Smooth muscle cell (in vitro differentiated cells): ENCODE measurements around the gene ASPDH. TPM values are rescaled to one million over a fixed set of nuclear protein-coding genes. Genes with fewer than 3 reads are reported as not detected.

ENCODE experiments used
- DNase-seq: peaks from one replicate; lab custom pipeline; 2025; ENCODE audit not compliant: unreplicated experiment; lab: John Stamatoyannopoulos, UW
- H2AFZ ChIP-seq: fragments of 200-600 bp; sonication (generic); 2 replicates; pipeline ENCODE4 v1.6.0; 2016; ENCODE audit warnings: antibody characterized with exemption, low read depth, mild to moderate bottlenecking
- H3F3A ChIP-seq: fragments of 200-600 bp; sonication (generic); 2 replicates; pipeline ENCODE4 v1.6.0; 2017; ENCODE audit warnings: antibody characterized with exemption, low read depth
- H3K27ac ChIP-seq: fragments of 200-600 bp; sonication (generic); 2 replicates; pipeline ENCODE4 v1.5.1; 2016; ENCODE audit warnings: low read depth, mild to moderate bottlenecking
- H3K27me3 ChIP-seq: fragments of 200-600 bp; sonication (generic); 2 replicates; pipeline ENCODE4 v1.6.1; 2016; ENCODE audit warnings: low read depth, mild to moderate bottlenecking
- H3K36me3 ChIP-seq: fragments of 200-600 bp; sonication (generic); 2 replicates; pipeline ENCODE4 v1.5.1; 2016; ENCODE audit warnings: low read depth
- H3K4me1 ChIP-seq: fragments of 200-600 bp; sonication (generic); 2 replicates; pipeline ENCODE4 v1.5.1; 2016; ENCODE audit warnings: low read depth
- H3K4me2 ChIP-seq: fragments of 200-600 bp; sonication (generic); 2 replicates; pipeline ENCODE4 v1.6.0; 2016; ENCODE audit warnings: mild to moderate bottlenecking
- H3K4me3 ChIP-seq: fragments of 200-600 bp; sonication (generic); 2 replicates; pipeline ENCODE4 v1.5.1; 2016; ENCODE audit warnings: mild to moderate bottlenecking
- H3K79me2 ChIP-seq: fragments of 200-600 bp; sonication (generic); 2 replicates; pipeline ENCODE4 v1.6.0; 2016; ENCODE audit warnings: low read depth, mild to moderate bottlenecking
- H3K9ac ChIP-seq: fragments of 200-600 bp; sonication (generic); 2 replicates; pipeline ENCODE4 v1.6.0; 2016; ENCODE audit warnings: low read depth
- H3K9me3 ChIP-seq: fragments of 200-600 bp; sonication (generic); replicated peaks from 2 replicates; pipeline ENCODE4 v1.5.1; 2016; ENCODE audit warnings: low read depth
- H4K20me1 ChIP-seq: fragments of 200-600 bp; sonication (generic); 2 replicates; pipeline ENCODE4 v1.6.0; 2016; ENCODE audit warnings: low read depth
- CTCF ChIP-seq: fragments of 200-600 bp; sonication (generic); IDR thresholded peaks from 2 replicates; pipeline ENCODE4 v1.5.1; 2017; ENCODE audit warnings: borderline replicate concordance, mild to moderate bottlenecking, antibody characterized with exemption; ENCODE audit not compliant: insufficient read depth, poor library complexity, severe bottlenecking
- WGBS: methylation state at CpG from one replicate; pipeline ENCODE4 v1.1.7; 2016; ENCODE audit warnings: low lambda C conversion rate; 5-methylcytosine and 5-hydroxymethylcytosine counted together
- polyA plus RNA-seq: library from polyadenylated mRNA; unstranded; fragments of >200 nt; fragmentation: Nextera tagmentation; extraction: Ambion mirVana; gene quantifications from 2 replicates; pipeline ENCODE4 v1.2.1, GENCODE V29; 2016
- total RNA-seq: library from RNA; depleted of rRNA; stranded (reverse); fragments of >200 nt; gene quantifications from 2 replicates; pipeline ENCODE4 v1.2.3, GENCODE V29; 2014

Gene ASPDH
- total and polyA plus RNA-seq, 2 experiments from 2014 or later, result not detected

GRCh38 chr19:50493171-50493570, 20.5 kb downstream of the ASPDH start:
- no peak for DNase-seq
- no peak overlapping the region for H3K27ac ChIP-seq
- 68% methylated on average over 8 of the region's 8 CpGs for WGBS
- H3K79me2 ChIP-seq, result no peaks in the 10 kb centered on the region
- no peaks in the 10 kb centered on the region for H3K4me1 ChIP-seq
- no peak for TF ChIP-seq CTCF
- no peak overlapping the region for H2AFZ ChIP-seq
- peaks cover 15% of the 10 kb centered on the region for H3K27me3 ChIP-seq
- no peak overlapping the region for H3K4me2 ChIP-seq
- no peaks in the 10 kb centered on the region for H4K20me1 ChIP-seq
- H3F3A ChIP-seq, result no peaks in the 10 kb centered on the region
- no peak overlapping the region for H3K4me3 ChIP-seq
- H3K9ac ChIP-seq, result no peak overlapping the region
- H3K9me3 ChIP-seq, result no peaks in the 10 kb centered on the region
- H3K36me3 ChIP-seq, result no peaks in the 10 kb centered on the region

- Histone ChIP-seq H3K9me3 (no peaks in the 10 kb centered on the region), H3K9ac (no peak overlapping the region), H3K79me2 (no peaks in the 10 kb centered on the region), H3K27me3 (peaks cover 9% of the 10 kb centered on the region), H3K4me1 (no peaks in the 10 kb centered on the region), H3K27ac (no peak overlapping the region), H3F3A (no peaks in the 10 kb centered on the region), H3K4me3 (no peak overlapping the region), H4K20me1 (no peaks in the 10 kb centered on the region), H3K36me3 (no peaks in the 10 kb centered on the region), H3K4me2 (no peak overlapping the region), H2AFZ (no peak overlapping the region)
- TF ChIP-seq CTCF, result no peak
- WGBS, result 25% methylated on average over 9 of the region's 12 CpGs
- DNase-seq, result no peak
These were observed 21.2 kb downstream of the ASPDH start for GRCh38 chr19:50492303-50493052.

- DNase-seq, result no peak
- no peak for TF ChIP-seq CTCF
- Histone ChIP-seq H3K4me3 (no peak overlapping the region), H3K79me2 (no peaks in the 10 kb centered on the region), H3F3A (no peaks in the 10 kb centered on the region), H3K36me3 (no peaks in the 10 kb centered on the region), H3K27me3 (peaks cover 5% of the 10 kb centered on the region), H3K4me1 (no peaks in the 10 kb centered on the region), H3K4me2 (no peak overlapping the region), H3K27ac (no peak overlapping the region), H3K9me3 (no peaks in the 10 kb centered on the region), H4K20me1 (no peaks in the 10 kb centered on the region), H3K9ac (no peak overlapping the region), H2AFZ (no peak overlapping the region)
- WGBS, result 88% methylated on average over 23 of the region's 26 CpGs
These were observed 22.7 kb downstream of the ASPDH start for GRCh38 chr19:50490991-50491472.

- no peaks in the 10 kb centered on the region for H3K36me3 ChIP-seq
- H3K9ac ChIP-seq, result no peak overlapping the region
- peaks cover 5% of the 10 kb centered on the region for H3K27me3 ChIP-seq
- no peak for TF ChIP-seq CTCF
- H3K79me2 ChIP-seq, result no peaks in the 10 kb centered on the region
- H3K4me2 ChIP-seq, result no peak overlapping the region
- H3K27ac ChIP-seq, result no peak overlapping the region
- no peak overlapping the region for H2AFZ ChIP-seq
- no peak overlapping the region for H3K4me3 ChIP-seq
- no peaks in the 10 kb centered on the region for H4K20me1 ChIP-seq
- no peak for DNase-seq
- H3K9me3 ChIP-seq, result no peaks in the 10 kb centered on the region
- no peaks in the 10 kb centered on the region for H3F3A ChIP-seq
- 92% methylated on average over 18 of the region's 18 CpGs for WGBS
- H3K4me1 ChIP-seq, result no peaks in the 10 kb centered on the region
These were observed 23.3 kb downstream of the ASPDH start for GRCh38 chr19:50490411-50490811.
